HG03045 (cell line): ENCODE measurements around the gene TTC21B.

Experiments used
- ATAC-seq: cut with Tn5 transposase; IDR thresholded peaks from one replicate; pipeline ENCODE4 v1.9.1; 2021; ENCODE audit warnings: mild to moderate bottlenecking, moderate library complexity; ENCODE audit not compliant: unreplicated experiment

Gene TTC21B

GRCh38 chr2:165840333-165840958, 113.1 kb downstream of the TTC21B start:
- no peak for ATAC-seq

- ATAC-seq = no peak
Measured at GRCh38 chr2:165839610-165840009, 114.0 kb downstream of the TTC21B start.

- no peak for ATAC-seq
Measured at GRCh38 chr2:165837122-165837521, 116.5 kb downstream of the TTC21B start.

- no peak for ATAC-seq
Measured at GRCh38 chr2:165835363-165835762, 118.2 kb downstream of the TTC21B start.

DNA sequence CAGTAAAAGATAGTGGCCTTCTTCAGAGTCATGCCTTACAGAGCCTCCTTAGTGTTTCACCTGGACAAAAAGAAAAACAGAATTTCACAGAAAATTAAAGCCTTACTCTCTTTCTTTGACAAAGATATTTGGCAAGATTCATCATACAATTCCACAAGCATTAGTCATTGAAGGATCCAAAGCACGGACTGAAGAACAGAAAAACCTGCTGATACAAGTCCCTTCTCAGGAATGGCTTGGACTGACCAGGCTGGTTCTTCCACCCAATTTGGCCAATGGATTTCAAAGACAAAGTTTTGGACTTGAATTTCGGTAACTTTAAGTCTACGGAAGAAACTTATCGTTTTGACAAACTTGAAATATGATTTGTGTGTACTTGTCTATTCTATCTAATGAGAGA, 120.4 kb downstream of the TTC21B start:
- ATAC-seq = no peak

GRCh38 chr2:165827921-165828276, 125.7 kb downstream of the TTC21B start:
- no peak for ATAC-seq

DNA sequence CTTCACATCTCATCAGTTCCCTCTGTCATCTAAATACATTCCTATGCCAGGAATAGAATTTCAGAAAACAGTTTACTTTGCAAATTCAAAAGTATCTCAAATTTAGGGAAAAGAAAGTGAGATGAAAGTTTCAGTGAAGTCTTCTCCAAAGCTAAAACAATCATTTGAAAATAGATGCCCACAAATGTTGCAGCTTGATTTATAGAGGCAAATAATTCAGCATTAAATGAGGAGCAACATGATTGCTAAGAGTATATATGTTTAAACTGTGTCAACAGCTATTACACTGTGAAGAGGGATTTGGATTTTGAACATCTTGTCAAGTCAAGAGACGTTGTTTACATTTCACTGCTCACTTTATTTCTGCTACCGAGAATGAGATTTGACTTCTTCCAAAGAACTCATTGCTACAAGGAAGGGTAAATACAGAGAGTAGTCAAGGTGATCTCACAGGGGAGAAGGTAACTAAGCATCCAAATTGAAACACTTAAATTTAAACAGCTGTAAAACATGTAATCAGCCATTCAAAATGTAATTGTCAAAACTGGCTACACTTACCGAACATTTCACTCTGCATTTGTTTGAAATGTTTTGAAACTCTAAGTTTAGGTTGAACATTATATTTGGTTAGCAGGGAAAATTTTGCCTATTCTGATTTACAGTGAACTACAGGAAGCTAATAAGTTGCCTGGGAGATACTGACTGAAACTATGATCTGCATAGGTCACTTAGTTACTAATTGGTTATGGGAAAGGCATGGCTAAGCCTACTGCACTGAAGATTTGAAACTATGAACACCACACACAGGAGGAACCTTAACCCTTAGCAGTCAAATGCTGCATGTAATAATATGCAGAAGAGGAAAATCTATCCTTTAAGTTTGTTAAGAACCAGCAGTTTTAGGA, 126.3 kb downstream of the TTC21B start:
- peak; percentile 47 for ATAC-seq

- no peak for ATAC-seq
Measured at GRCh38 chr2:165825041-165825440, 128.5 kb downstream of the TTC21B start.
